ENCODE data around the gene TMEM178B. TPM values are rescaled to one million over a fixed set of nuclear protein-coding genes. Genes with fewer than 3 reads are reported as not detected.

TMEM178B gene
- total RNA-seq, 2 experiments from 2014 or later = 0.06 TPM; not detected in 1

DNA sequence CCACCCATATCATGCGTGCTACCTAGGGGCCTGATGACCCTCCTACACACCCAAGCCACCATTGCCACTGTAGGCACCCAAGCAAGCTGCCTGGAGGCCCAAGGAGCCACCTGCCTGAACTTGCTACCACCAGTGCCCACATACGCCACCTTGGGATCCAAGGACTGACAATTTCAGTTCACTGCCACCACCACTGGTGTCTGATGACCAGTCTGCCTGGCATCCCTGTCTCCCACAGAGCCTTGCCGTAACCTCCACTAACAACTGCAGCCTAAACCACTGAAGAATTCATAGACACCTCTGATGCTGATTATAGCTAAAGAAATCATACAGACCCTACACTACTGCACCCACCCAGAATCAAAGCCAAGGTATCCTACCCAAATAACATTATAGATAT, 58.8 kb downstream of the TMEM178B start:
- H3K36me3 Mint-ChIP-seq = no peaks in the 10 kb centered on the region
- H3K4me3 Mint-ChIP-seq = no peak overlapping the region
- peaks cover 6% of the 10 kb centered on the region for H3K27me3 Mint-ChIP-seq
- no peaks in the 10 kb centered on the region for H3K4me1 Mint-ChIP-seq
- POLR2A ChIA-PET = no interaction called here
- ATAC-seq (ENCODE audit: low read depth) (no peak), DNase-seq (no peak)
- H3K9me3 Mint-ChIP-seq = peaks cover 2% of the 10 kb centered on the region
- H3K27ac Mint-ChIP-seq = no peak overlapping the region

DNA sequence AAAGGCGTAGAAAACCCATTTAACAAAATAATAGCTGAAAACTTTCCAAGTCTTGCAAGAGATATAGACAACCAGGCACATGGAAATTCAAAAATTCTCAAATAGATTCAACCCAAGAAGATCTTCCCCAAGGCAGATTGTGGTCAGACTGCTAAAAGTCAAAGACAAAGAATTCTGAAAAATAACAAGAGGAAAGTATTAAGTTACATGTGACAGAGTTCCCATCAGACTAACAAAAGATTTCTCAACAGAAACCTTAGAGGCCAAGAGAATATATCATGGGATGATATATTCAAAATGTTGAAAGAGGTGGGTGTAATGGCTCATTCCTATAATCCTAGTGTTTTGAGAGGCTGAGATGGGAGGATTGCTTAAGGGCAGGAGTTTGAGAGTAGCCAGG, 59.8 kb downstream of the TMEM178B start:
- no peak overlapping the region for H3K27ac Mint-ChIP-seq
- POLR2A ChIA-PET = no interaction called here
- peaks cover 2% of the 10 kb centered on the region for H3K9me3 Mint-ChIP-seq
- ATAC-seq (ENCODE audit: low read depth) = no peak
- no peak for DNase-seq
- H3K27me3 Mint-ChIP-seq = peaks cover 6% of the 10 kb centered on the region
- H3K4me1 Mint-ChIP-seq = no peaks in the 10 kb centered on the region
- no peaks in the 10 kb centered on the region for H3K36me3 Mint-ChIP-seq
- no peak overlapping the region for H3K4me3 Mint-ChIP-seq

DNA sequence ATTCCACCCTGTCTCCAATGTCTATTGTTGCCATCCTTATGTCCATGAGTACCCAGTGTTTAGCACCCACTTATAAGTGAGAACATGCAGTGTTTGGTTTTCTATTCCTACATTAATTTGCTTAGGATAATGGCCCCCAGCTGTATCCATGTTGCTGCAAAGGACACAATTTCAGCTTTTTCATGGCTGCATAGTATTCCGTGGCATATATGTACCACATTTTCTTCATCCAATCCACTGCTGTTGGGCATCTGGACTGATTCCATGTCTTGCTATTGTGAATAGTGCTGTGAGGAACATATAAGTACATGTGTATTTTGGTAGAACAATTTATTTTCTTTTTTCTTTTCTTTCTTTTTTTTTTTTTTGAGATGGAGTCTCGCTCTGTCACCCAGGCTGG, 68.2 kb downstream of the TMEM178B start:
- Mint-ChIP-seq H3K27ac (no peak overlapping the region), H3K4me1 (no peaks in the 10 kb centered on the region), H3K4me3 (no peak overlapping the region), H3K36me3 (no peaks in the 10 kb centered on the region), H3K27me3 (peaks cover 4% of the 10 kb centered on the region), H3K9me3 (no peaks in the 10 kb centered on the region)
- POLR2A ChIA-PET = no interaction called here
- DNase-seq (no peak), ATAC-seq (ENCODE audit: low read depth) (no peak)

DNA sequence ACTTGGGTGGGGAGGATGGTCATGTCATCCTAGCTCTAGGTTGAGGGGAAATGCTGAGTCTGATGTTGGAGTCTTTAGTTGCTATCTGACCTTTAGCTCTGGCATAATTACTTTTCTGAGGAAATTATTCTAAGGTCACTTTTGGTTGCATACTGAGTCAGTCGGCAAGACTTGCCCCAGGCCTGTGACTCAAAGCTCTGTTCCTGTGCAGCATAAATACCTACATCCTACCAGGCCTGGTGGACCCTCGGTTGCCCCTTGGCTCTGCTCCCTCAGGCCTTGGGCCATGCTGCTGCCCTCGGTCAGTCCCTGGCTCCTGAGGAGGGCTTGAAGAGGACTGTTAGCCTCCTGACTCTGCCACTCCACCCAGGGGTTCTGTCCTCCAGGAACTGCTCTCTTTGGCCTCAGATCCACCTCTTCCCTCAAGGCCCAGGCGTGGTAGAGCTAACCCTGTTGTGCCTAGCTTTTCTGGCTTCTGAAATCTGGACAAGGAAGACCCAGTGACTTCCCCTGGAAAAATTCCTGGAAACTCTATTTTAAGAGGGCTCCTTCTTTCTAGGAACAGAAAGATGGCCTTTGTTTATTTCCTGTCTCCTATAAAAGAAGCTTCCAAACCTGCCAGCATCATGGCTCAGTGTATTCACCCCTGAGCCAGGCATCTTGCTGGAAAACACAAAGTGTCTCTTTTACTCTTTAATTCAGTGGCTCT, 71.2 kb downstream of the TMEM178B start:
- ATAC-seq (ENCODE audit: low read depth) = no peak
- Mint-ChIP-seq H3K27ac (no peak overlapping the region), H3K4me3 (no peak overlapping the region), H3K9me3 (no peaks in the 10 kb centered on the region), H3K27me3 (peaks cover 4% of the 10 kb centered on the region), H3K36me3 (no peaks in the 10 kb centered on the region), H3K4me1 (no peaks in the 10 kb centered on the region)
- no peak for DNase-seq
- POLR2A ChIA-PET = interaction anchor here (0.6 kb wide), 1 partner anchor 275 kb away, joined by 4 read pairs; no protein-coding TSS in a partner anchor

DNA sequence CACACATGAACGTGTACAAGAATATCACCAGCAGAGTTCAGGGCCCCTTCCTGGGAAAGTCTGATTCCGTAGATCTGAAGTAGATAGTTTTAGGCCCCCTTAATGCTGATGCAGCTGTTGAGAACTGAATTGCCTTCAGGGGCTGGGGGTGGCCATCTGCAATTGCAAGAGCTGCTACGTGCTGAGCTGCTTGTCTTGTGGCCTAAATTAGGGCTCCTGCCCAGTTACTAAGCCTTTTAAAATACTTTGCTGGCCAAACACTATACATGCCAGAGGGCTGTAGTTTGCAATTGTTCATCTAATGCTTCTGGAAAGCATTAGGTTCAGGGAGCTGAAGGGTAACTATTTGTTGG, 71.7 kb downstream of the TMEM178B start:
- Mint-ChIP-seq H3K27me3 (peaks cover 4% of the 10 kb centered on the region), H3K27ac (no peak overlapping the region), H3K4me1 (no peaks in the 10 kb centered on the region), H3K9me3 (no peaks in the 10 kb centered on the region), H3K36me3 (no peaks in the 10 kb centered on the region), H3K4me3 (no peak overlapping the region)
- POLR2A ChIA-PET = no interaction called here
- ATAC-seq (ENCODE audit: low read depth) (no peak), DNase-seq (no peak)

DNA sequence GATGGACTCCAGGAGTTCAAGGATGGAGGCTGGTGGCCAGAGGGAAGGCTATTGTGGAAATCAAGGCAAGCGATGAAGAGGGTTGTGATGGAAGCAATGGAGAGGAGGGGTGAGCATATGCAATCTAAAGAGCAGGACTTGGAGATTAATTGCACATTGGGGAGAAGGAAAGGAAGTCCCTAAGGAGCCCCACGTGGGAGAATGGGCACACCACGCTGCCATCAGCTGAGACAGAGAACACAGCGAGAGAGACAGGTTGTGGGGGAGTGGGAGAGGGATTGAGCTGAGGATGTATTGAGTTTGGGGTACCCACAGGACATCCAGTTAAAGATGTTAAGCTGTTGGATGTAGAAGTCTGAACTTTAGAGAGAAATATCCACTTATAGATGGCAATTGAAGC, 73.6 kb downstream of the TMEM178B start:
- ATAC-seq (ENCODE audit: low read depth) = no peak
- Mint-ChIP-seq H3K4me1 (no peaks in the 10 kb centered on the region), H3K4me3 (no peak overlapping the region), H3K36me3 (no peaks in the 10 kb centered on the region), H3K9me3 (no peaks in the 10 kb centered on the region), H3K27me3 (peaks cover 2% of the 10 kb centered on the region), H3K27ac (no peak overlapping the region)
- POLR2A ChIA-PET = no interaction called here
- no peak for DNase-seq

DNA sequence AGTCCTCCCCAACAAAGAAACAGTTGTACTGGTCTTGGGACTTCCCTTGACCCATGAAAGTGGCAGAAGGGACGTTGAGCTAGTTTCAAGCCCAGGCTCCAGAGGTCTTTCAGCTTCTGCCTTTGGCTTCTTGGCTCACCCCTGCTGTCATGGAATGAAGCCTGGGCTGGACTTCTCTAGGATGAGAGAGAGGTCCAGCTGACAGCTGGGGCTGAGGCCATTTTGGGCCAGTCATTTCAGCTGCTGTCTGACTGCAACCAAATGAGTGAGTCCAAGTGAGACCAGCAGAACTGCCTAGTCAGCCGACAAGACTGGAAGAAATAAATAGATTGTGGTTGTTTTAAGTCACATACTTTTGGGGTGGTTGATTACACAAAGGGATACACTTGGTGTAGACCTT, 76.6 kb downstream of the TMEM178B start:
- Mint-ChIP-seq H3K4me3 (no peak overlapping the region), H3K36me3 (no peaks in the 10 kb centered on the region), H3K27me3 (no peaks in the 10 kb centered on the region), H3K27ac (no peak overlapping the region), H3K4me1 (no peaks in the 10 kb centered on the region), H3K9me3 (no peaks in the 10 kb centered on the region)
- ATAC-seq (ENCODE audit: low read depth) = no peak
- no peak for DNase-seq
- POLR2A ChIA-PET = no interaction called here

DNA sequence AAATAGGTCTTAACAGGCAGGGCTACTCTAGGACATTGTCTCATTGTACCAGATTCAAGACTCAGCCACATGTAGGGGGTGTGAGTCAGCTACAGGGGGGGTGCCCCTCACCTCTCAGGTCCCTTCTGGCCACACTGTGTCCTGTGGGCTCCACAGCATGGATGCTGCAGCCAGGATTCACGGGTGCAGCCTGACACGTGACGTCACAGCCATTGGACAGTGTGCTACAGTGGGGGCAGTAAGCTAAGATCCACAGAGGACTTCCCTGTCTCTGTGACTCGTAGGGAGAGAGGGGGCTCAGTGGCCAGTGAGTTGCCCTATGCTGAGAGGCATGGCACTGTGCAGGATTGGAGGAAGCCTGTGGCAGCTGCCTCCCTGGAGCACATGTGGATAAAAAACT, 77.9 kb downstream of the TMEM178B start:
- no peaks in the 10 kb centered on the region for H3K27me3 Mint-ChIP-seq
- H3K9me3 Mint-ChIP-seq = no peaks in the 10 kb centered on the region
- POLR2A ChIA-PET = no interaction called here
- no peak for DNase-seq
- no peaks in the 10 kb centered on the region for H3K4me1 Mint-ChIP-seq
- H3K4me3 Mint-ChIP-seq = no peak overlapping the region
- ATAC-seq (ENCODE audit: low read depth) = no peak
- no peak overlapping the region for H3K27ac Mint-ChIP-seq
- no peaks in the 10 kb centered on the region for H3K36me3 Mint-ChIP-seq

DNA sequence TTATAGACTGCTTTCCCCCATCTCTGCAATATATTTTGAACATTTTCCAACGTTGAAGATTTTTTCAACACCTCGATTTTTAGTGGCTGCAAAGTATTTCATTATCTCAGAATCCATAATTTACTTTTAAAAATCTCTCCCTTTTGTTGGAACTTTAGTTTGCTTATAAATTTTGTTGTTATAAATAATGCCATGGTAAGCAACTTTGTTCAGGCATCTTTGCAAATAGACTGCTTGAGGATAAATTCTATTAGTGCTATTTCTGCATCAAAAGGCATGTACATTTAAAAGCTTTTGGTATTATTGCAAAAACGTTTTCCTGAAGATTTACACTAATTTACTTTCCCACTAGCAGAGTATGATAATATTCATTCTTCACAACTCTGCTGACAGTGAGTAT, 79.4 kb downstream of the TMEM178B start:
- no peaks in the 10 kb centered on the region for H3K9me3 Mint-ChIP-seq
- H3K4me3 Mint-ChIP-seq = no peak overlapping the region
- no peak for DNase-seq
- H3K36me3 Mint-ChIP-seq = no peaks in the 10 kb centered on the region
- POLR2A ChIA-PET = no interaction called here
- H3K4me1 Mint-ChIP-seq = peaks cover 1% of the 10 kb centered on the region
- no peak for ATAC-seq (ENCODE audit: low read depth)
- no peaks in the 10 kb centered on the region for H3K27me3 Mint-ChIP-seq
- H3K27ac Mint-ChIP-seq = no peak overlapping the region

DNA sequence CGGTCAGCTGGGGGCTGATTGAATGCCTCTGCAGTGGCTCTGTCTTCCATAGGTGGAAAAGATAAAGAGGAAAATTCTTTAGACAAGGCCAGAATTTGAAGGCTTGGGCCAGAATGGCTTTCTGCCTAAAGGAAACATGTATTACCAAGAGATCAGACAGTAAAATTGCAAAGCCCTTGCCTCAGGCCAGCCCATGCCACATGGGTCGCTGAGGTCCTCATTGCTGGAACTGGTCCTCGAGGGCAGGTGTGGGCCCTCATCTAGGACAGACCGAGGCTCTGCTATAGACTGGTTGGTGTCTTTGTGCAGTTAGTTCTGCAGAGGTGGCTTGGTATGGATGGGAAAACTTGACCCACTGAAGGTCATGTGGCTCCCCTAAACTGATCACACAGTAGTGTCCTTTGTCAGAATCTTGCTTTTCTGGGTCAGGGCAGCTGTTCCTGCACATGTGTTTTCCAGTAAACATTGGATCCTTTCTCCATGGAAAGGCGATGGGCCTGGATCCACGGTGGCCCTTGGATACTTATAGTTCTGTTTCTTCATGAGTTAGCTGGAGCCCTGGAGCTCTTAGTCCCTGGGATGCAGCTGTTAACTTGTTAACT, 80.4 kb downstream of the TMEM178B start:
- Mint-ChIP-seq H3K27me3 (no peaks in the 10 kb centered on the region), H3K9me3 (no peaks in the 10 kb centered on the region), H3K27ac (no peak overlapping the region), H3K4me1 (peaks cover 1% of the 10 kb centered on the region), H3K36me3 (no peaks in the 10 kb centered on the region), H3K4me3 (no peak overlapping the region)
- DNase-seq = no peak
- no peak for ATAC-seq (ENCODE audit: low read depth)
- POLR2A ChIA-PET = no interaction called here

DNA sequence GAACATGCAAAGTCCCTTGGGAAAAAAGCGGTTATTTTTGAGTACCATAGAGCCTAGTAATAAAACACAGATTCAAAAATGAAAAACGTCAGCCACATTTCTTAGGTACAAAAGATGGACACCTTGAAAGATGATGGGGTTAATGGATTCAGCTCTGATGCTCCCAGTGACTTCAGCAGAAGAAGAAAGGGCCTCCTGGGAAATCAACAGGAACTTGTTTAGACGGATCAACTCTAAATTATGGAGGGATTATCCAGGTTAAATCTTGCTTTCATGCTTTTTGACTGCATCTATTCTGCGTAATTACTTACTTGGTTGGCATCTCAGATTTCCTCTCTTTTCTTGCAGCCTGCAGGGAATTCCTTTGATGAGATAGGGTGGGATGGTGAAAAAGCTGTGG, 82.5 kb downstream of the TMEM178B start:
- DNase-seq (no peak), ATAC-seq (ENCODE audit: low read depth) (no peak)
- Mint-ChIP-seq H3K9me3 (no peaks in the 10 kb centered on the region), H3K36me3 (no peaks in the 10 kb centered on the region), H3K4me1 (peaks cover 1% of the 10 kb centered on the region), H3K4me3 (no peak overlapping the region), H3K27me3 (peaks cover under 1% of the 10 kb centered on the region), H3K27ac (no peak overlapping the region)
- POLR2A ChIA-PET = no interaction called here

DNA sequence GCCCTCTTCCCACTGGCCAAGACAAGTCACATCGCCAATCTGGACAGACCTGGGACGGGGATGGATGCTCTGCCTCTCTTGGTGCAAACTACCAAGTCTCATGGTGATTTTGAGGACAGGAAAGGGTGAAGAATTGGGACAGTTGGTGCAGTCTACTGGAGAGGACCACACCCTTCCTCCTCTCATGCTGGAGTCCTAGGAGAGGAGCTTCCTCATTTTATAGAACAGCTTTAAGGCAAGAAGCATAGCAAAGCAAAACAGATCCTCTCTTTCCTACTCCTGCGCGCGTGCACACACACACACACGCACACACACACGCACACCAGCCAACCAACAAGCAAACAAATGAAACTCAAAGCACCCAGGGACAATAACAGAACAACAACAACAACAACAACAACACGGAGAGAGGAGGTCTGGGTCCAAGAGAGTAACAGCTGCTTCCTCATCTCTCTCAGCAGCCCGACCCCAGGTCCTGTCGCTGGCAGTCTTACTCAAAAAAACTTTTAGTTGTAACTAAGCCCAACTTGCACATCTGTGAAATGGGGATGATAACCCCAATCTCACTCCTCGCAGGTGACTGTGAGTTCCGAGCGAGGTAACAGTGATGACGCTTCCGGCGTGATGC, 83.4 kb downstream of the TMEM178B start:
- H3K27ac Mint-ChIP-seq = no peak overlapping the region
- ATAC-seq (ENCODE audit: low read depth) = no peak

DNA sequence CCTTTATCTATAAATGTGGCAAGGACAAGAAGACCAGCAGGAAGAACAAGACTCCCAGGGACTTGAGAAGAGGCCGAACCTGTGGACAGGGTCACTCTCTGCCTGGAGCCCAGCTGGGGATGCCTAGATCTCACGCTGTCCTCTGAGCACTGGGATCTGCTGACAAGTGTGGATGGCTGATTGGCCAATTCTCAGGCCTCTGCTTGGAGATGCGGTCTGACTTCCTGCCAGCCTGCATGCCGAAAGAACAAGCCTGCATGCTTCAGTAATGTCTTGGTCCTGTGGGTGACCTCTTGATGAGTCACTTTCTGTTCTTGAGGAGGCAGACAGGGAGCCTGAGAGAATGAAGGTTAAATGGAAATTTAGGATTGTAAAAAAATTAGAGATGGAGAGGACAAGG, 84.7 kb downstream of the TMEM178B start:
- no peak for DNase-seq
- ATAC-seq (ENCODE audit: low read depth) = no peak
- no peaks in the 10 kb centered on the region for H3K9me3 Mint-ChIP-seq
- H3K36me3 Mint-ChIP-seq = no peaks in the 10 kb centered on the region
- peaks cover 1% of the 10 kb centered on the region for H3K4me1 Mint-ChIP-seq
- POLR2A ChIA-PET = no interaction called here
- no peak overlapping the region for H3K4me3 Mint-ChIP-seq
- no peak overlapping the region for H3K27ac Mint-ChIP-seq
- H3K27me3 Mint-ChIP-seq = peaks cover 5% of the 10 kb centered on the region

More for the DNA sequence above, 83.4 kb downstream of the TMEM178B start:
- Mint-ChIP-seq H3K36me3 (no peaks in the 10 kb centered on the region), H3K4me3 (no peak overlapping the region), H3K4me1 (peaks cover 1% of the 10 kb centered on the region), H3K9me3 (no peaks in the 10 kb centered on the region), H3K27me3 (peaks cover 4% of the 10 kb centered on the region)
- POLR2A ChIA-PET = no interaction called here
- no peak for DNase-seq

DNA sequence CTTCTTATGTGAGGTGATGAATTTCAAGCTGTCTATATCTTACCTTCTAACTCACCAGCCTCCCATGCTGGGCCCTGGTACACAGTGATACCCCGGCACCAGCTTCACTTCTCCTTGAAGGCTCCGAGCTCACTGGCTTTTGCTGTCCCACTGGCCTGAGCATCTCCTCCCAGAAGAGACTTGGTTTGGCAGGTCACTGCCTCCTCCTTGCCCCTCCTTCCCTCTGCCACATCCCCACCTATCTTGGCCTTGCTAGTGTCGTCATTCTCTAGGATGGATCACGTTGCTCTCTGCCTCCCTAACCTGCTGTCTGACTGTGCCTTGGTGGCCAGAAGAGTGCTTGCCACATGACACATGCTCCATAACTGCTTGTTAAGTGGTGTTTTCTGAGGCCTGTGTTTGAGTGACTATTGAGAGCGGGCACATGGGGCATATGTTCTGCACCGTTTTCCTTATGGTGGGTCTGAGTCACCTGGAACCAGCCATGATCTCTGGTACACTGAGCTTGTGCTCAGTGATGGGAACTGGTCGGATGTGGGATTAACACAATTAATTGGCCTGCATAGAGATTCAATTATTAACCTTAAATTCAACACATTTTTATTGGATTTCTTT, 86.5 kb downstream of the TMEM178B start:
- Mint-ChIP-seq H3K27ac (no peak overlapping the region), H3K36me3 (no peaks in the 10 kb centered on the region), H3K9me3 (no peaks in the 10 kb centered on the region), H3K4me3 (no peak overlapping the region), H3K4me1 (peaks cover 1% of the 10 kb centered on the region), H3K27me3 (peaks cover 8% of the 10 kb centered on the region)
- DNase-seq = no peak
- ATAC-seq (ENCODE audit: low read depth) = no peak
- POLR2A ChIA-PET = no interaction called here

Measured in activated naive CD8-positive, alpha-beta T cell treated with anti-CD3 and anti-CD28 coated beads, Interleukin-2, amount 10 ng/mL, durations not matched to agents 7 days and 5 days (primary cell).